ENCODE data around the gene LDHD.

The LDHD gene

GRCh38 chr16:75110637-75111513, 5.7 kb downstream of the LDHD start:
- H3K36me3 ChIP-seq: peaks cover 0 to 17% (median 5%) of the 10 kb centered on the region in 3 donors
- no peaks in the 10 kb centered on the region for H3K9me3 ChIP-seq
- DNase-seq: peak; percentile 90 to 95
- intact Hi-C loops (cut with DNase I; ENCODE audit: low total_unique reads): loop anchor here (1.0 kb wide), 1 partner anchor 113 kb away; no protein-coding TSS in a partner anchor
- TF ChIP-seq, protein P1, sequence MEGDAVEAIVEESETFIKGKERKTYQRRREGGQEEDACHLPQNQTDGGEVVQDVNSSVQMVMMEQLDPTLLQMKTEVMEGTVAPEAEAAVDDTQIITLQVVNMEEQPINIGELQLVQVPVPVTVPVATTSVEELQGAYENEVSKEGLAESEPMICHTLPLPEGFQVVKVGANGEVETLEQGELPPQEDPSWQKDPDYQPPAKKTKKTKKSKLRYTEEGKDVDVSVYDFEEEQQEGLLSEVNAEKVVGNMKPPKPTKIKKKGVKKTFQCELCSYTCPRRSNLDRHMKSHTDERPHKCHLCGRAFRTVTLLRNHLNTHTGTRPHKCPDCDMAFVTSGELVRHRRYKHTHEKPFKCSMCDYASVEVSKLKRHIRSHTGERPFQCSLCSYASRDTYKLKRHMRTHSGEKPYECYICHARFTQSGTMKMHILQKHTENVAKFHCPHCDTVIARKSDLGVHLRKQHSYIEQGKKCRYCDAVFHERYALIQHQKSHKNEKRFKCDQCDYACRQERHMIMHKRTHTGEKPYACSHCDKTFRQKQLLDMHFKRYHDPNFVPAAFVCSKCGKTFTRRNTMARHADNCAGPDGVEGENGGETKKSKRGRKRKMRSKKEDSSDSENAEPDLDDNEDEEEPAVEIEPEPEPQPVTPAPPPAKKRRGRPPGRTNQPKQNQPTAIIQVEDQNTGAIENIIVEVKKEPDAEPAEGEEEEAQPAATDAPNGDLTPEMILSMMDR (IDR thresholded peaks at IDR 0.05): peak; percentile 93 to 95
- peaks cover 0 to 69% (median 45%) of the 10 kb centered on the region in 4 donors for H3K4me1 ChIP-seq
- peak overlapping the region; percentile 15 to 31 for H3K4me3 ChIP-seq
- peak overlapping the region; percentile 73 to 86 for H3K27ac ChIP-seq
- H3K27me3 ChIP-seq: no peaks in the 10 kb centered on the region

- DNase-seq: peak in 1 of 2 donors; percentile 88
- Histone ChIP-seq H3K4me3 (peak overlapping the region in 1 of 2 donors; percentile 17), H3K4me1 (peaks cover 0 to 68% (median 44%) of the 10 kb centered on the region in 4 donors), H3K27me3 (no peaks in the 10 kb centered on the region), H3K27ac (peak overlapping the region; percentile 73 to 86), H3K9me3 (no peaks in the 10 kb centered on the region), H3K36me3 (peaks cover 0 to 17% (median 5%) of the 10 kb centered on the region in 3 donors)
- intact Hi-C loops (cut with DNase I; ENCODE audit: low total_unique reads): loop anchor here (10.0 kb wide), 1 partner anchor 65 kb away; no protein-coding TSS in a partner anchor
- TF ChIP-seq, protein P1 (IDR thresholded peaks at IDR 0.05): no peak
Observed at GRCh38 chr16:75109732-75110243, 6.8 kb downstream of the LDHD start.

GRCh38 chr16:75108792-75109731, 7.5 kb downstream of the LDHD start:
- intact Hi-C loops (cut with DNase I; ENCODE audit: low total_unique reads): loop anchor here (10.0 kb wide), 1 partner anchor 64 kb away; no protein-coding TSS in a partner anchor
- Histone ChIP-seq H3K9me3 (no peaks in the 10 kb centered on the region), H3K4me3 (peak overlapping the region; percentile 2 to 17), H3K27me3 (no peaks in the 10 kb centered on the region), H3K36me3 (peaks cover 0 to 10% (median 0%) of the 10 kb centered on the region in 3 donors), H3K4me1 (peaks cover 0 to 72% (median 45%) of the 10 kb centered on the region in 4 donors), H3K27ac (peak overlapping the region; percentile 73 to 86)
- TF ChIP-seq, protein P1 (IDR thresholded peaks at IDR 0.05): no peak
- DNase-seq: peak; percentile 88 to 98

GRCh38 chr16:75107505-75107904, 9.1 kb downstream of the LDHD start:
- DNase-seq: no peak
- Histone ChIP-seq H3K4me3 (no peak overlapping the region), H3K27ac (peak overlapping the region; percentile 73 to 86), H3K4me1 (peaks cover 0 to 72% (median 45%) of the 10 kb centered on the region in 4 donors), H3K27me3 (no peaks in the 10 kb centered on the region), H3K9me3 (no peaks in the 10 kb centered on the region), H3K36me3 (no peaks in the 10 kb centered on the region)
- TF ChIP-seq, protein P1 (IDR thresholded peaks at IDR 0.05): no peak
- intact Hi-C loops (cut with DNase I; ENCODE audit: low total_unique reads): loop anchor here (10.0 kb wide), 1 partner anchor 63 kb away; no protein-coding TSS in a partner anchor

All from tibial artery (tissue), 4 donors.